Testis (tissue), 2 donors: ENCODE results near the gene PDAP1.

Experiments used
- CTCF ChIP-seq, 3 experiments: fragments of 450-650 bp in 2 of 3; fragments of 200-600 bp in 1 of 3; sonication (generic) in 1 of 3; IDR thresholded peaks; one replicate each; pipeline ENCODE4 v1.5.1; 2016 to 2019; ENCODE audit warnings: antibody characterized with exemption in 3 of 3, mild to moderate bottlenecking in 2 of 3, moderate library complexity in 1 of 3
- POLR2A ChIP-seq: fragments of 450-650 bp; IDR thresholded peaks from one replicate; pipeline ENCODE4 v1.6.1; 2017; ENCODE audit warnings: antibody characterized with exemption, mild to moderate bottlenecking, moderate library complexity

- no peak for TF ChIP-seq CTCF (IDR thresholded peaks at IDR 0.05)
- no peak for TF ChIP-seq POLR2A
Observed at GRCh38 chr7:99447943-99448342, 39.5 kb upstream of the PDAP1 start.
